Mucosa of descending colon (tissue), 3 donors: ENCODE data around the gene SCAF4. TPM values are rescaled to one million over a fixed set of nuclear protein-coding genes. Genes with fewer than 3 reads are reported as not detected.

ENCODE experiments used
- ATAC-seq: fragments of 200-7000 bp; cut with Tn5 transposase; one replicate; pipeline ENCODE4 v1.9.1; 2020; ENCODE audit warnings: mild to moderate bottlenecking, moderate library complexity
- DNase-seq, 3 donors: peaks; one replicate each; pipeline ENCODE4 v3.0.0-alpha.2; 2020
- H3K36me3 ChIP-seq: fragments of 200-600 bp; one replicate; pipeline ENCODE4 v1.8.0; 2021; ENCODE audit warnings: low read depth, mild to moderate bottlenecking
- H3K4me1 ChIP-seq: fragments of 200-600 bp; one replicate; pipeline ENCODE4 v1.8.0; 2021; ENCODE audit warnings: low read depth, mild to moderate bottlenecking
- H3K4me3 ChIP-seq: fragments of 200-600 bp; one replicate; pipeline ENCODE4 v1.8.0; 2021; ENCODE audit warnings: mild to moderate bottlenecking
- H3K9me3 ChIP-seq: fragments of 200-600 bp; one replicate; pipeline ENCODE4 v1.8.0; 2021; ENCODE audit warnings: mild to moderate bottlenecking
- CTCF ChIP-seq: fragments of 200-600 bp; IDR thresholded peaks from one replicate; pipeline ENCODE4 v1.8.0; 2022; ENCODE audit warnings: antibody characterized with exemption, mild to moderate bottlenecking
- intact Hi-C, 2 donors: fragments of 100-400 bp; cut with DNase I in 1 of 2; cut with micrococcal nuclease in 1 of 2; formaldehyde crosslinking; loops; one replicate each; pipeline versions ENCODE4 v1.11.0 to v1.11.1; 2022; cut with DNase I, micrococcal nuclease
- total RNA-seq, 3 donors: library from RNA; stranded (reverse); fragmentation: NEBNext Ultra II Directional in 2 of 3; extraction: Animal tissue kit (Norgen Biotek cat#: 25700) in 2 of 3; gene quantifications; one replicate each; pipeline versions ENCODE4 v1.2.1 to v1.2.4, GENCODE V29; 2021 to 2023
- donor health status: DM: no; HTN: no; CAD: no; lungs with moderate emphysema.
- donor health status: DM: no; HTN: no; CAD: no.
- donor health status: DM: no; HTN: yes; CAD: no.

Gene SCAF4
- total RNA-seq, 3 donors from 2014 or later: 35.7 to 39.7 (median 38.4) TPM

GRCh38 chr21:31714741-31715365, 17.1 kb downstream of the SCAF4 start:
- Histone ChIP-seq H3K9me3 (no peaks in the 10 kb centered on the region), H3K36me3 (no peaks in the 10 kb centered on the region), H3K4me1 (peaks cover 4% of the 10 kb centered on the region), H3K4me3 (no peak overlapping the region)
- ATAC-seq: no peak
- intact Hi-C loops: no loop called here
- DNase-seq: no peak
- no peak for TF ChIP-seq CTCF

GRCh38 chr21:31713973-31714740, 17.8 kb downstream of the SCAF4 start:
- no peak for ATAC-seq
- no peaks in the 10 kb centered on the region for H3K9me3 ChIP-seq
- TF ChIP-seq CTCF: no peak
- H3K4me3 ChIP-seq: no peak overlapping the region
- intact Hi-C loops: no loop called here
- H3K4me1 ChIP-seq: peaks cover 4% of the 10 kb centered on the region
- H3K36me3 ChIP-seq: no peaks in the 10 kb centered on the region
- no peak for DNase-seq

GRCh38 chr21:31713115-31713514, 18.8 kb downstream of the SCAF4 start:
- no peaks in the 10 kb centered on the region for H3K9me3 ChIP-seq
- H3K4me1 ChIP-seq: peaks cover 4% of the 10 kb centered on the region
- TF ChIP-seq CTCF: no peak
- intact Hi-C loops: no loop called here
- H3K4me3 ChIP-seq: no peak overlapping the region
- no peak for ATAC-seq
- DNase-seq: no peak
- no peaks in the 10 kb centered on the region for H3K36me3 ChIP-seq

- DNase-seq: no peak
- H3K9me3 ChIP-seq: no peaks in the 10 kb centered on the region
- no peak for TF ChIP-seq CTCF
These were observed 20.1 kb downstream of the SCAF4 start for GRCh38 chr21:31711745-31712285.

GRCh38 chr21:31711326-31711725, 20.6 kb downstream of the SCAF4 start:
- H3K36me3 ChIP-seq: no peaks in the 10 kb centered on the region
- no peak for ATAC-seq
- no peak for DNase-seq
- H3K9me3 ChIP-seq: no peaks in the 10 kb centered on the region
- peaks cover 4% of the 10 kb centered on the region for H3K4me1 ChIP-seq
- intact Hi-C loops: no loop called here
- H3K4me3 ChIP-seq: no peak overlapping the region
- TF ChIP-seq CTCF: no peak

More at GRCh38 chr21:31711745-31712285, 20.1 kb downstream of the SCAF4 start:
- Histone ChIP-seq H3K4me3 (no peak overlapping the region), H3K36me3 (no peaks in the 10 kb centered on the region), H3K4me1 (peaks cover 4% of the 10 kb centered on the region)
- no peak for ATAC-seq
- intact Hi-C loops: no loop called here
